H9 (cell line): ENCODE data around the gene CPB1. TPM values are rescaled to one million over a fixed set of nuclear protein-coding genes. Genes with fewer than 3 reads are reported as not detected.

Experiments
- DNase-seq: peaks from one replicate; pipeline ENCODE4 v3.0.0-alpha.2; 2017
- H2AFZ ChIP-seq: one replicate; pipeline ENCODE4 v1.6.1; 2013; ENCODE audit warnings: mild to moderate bottlenecking, low read length, control low read depth, moderate library complexity
- H2AK5ac ChIP-seq: 2 replicates; pipeline ENCODE4 v1.6.1; 2013; ENCODE audit warnings: low read length, control low read depth, mixed read lengths; ENCODE audit not compliant: insufficient read length
- H2BK120ac ChIP-seq: one replicate; pipeline ENCODE4 v1.6.1; 2013; ENCODE audit warnings: low read depth, mild to moderate bottlenecking, low read length, control low read depth, inconsistent platforms; ENCODE audit not compliant: poor library complexity, severe bottlenecking
- H2BK12ac ChIP-seq: 2 replicates; pipeline ENCODE4 v1.6.1; 2013; ENCODE audit warnings: low read length, control low read depth, mixed read lengths, low read depth; ENCODE audit not compliant: insufficient read length
- H2BK15ac ChIP-seq: 2 replicates; pipeline ENCODE4 v1.6.1; 2013; ENCODE audit warnings: low read depth, low read length, control low read depth
- H2BK20ac ChIP-seq: one replicate; pipeline ENCODE4 v1.6.1; 2013; ENCODE audit warnings: low read depth, mild to moderate bottlenecking, low read length, control low read depth, inconsistent platforms; ENCODE audit not compliant: poor library complexity, severe bottlenecking
- H2BK5ac ChIP-seq: 2 replicates; pipeline ENCODE4 v1.6.1; 2013; ENCODE audit warnings: low read length, control low read depth, mixed read lengths; ENCODE audit not compliant: insufficient read length
- H3K14ac ChIP-seq: 2 replicates; pipeline ENCODE4 v1.6.1; 2013; ENCODE audit warnings: low read length, control low read depth; ENCODE audit not compliant: insufficient read depth
- H3K18ac ChIP-seq: 2 replicates; pipeline ENCODE4 v1.6.1; 2013; ENCODE audit warnings: low read depth, mild to moderate bottlenecking, mixed read lengths, low read length, control low read depth; ENCODE audit not compliant: insufficient read length
- H3K23ac ChIP-seq: 2 replicates; pipeline ENCODE4 v1.6.1; 2013; ENCODE audit warnings: low read length, control low read depth, mixed read lengths, low read depth; ENCODE audit not compliant: insufficient read length
- H3K23me2 ChIP-seq: 2 replicates; pipeline ENCODE4 v1.6.1; 2013; ENCODE audit warnings: low read depth, mild to moderate bottlenecking, mixed read lengths, low read length, control low read depth; ENCODE audit not compliant: insufficient read length, poor library complexity, severe bottlenecking
- H3K27ac ChIP-seq: 2 replicates; pipeline ENCODE4 v1.5.1; 2013; ENCODE audit warnings: low read length, control low read depth, mixed read lengths, low read depth; ENCODE audit not compliant: insufficient read length
- H3K27me3 ChIP-seq: 2 replicates; pipeline ENCODE4 v1.6.1; 2013; ENCODE audit warnings: low read length, control low read depth, inconsistent platforms; ENCODE audit not compliant: insufficient read depth
- H3K4ac ChIP-seq: 2 replicates; pipeline ENCODE4 v1.6.1; 2013; ENCODE audit warnings: low read depth, mild to moderate bottlenecking, control low read depth, inconsistent platforms, low read length, moderate library complexity
- H3K4me1 ChIP-seq: 2 replicates; pipeline ENCODE4 v1.6.1; 2013; ENCODE audit warnings: low read length, control low read depth, inconsistent platforms; ENCODE audit not compliant: insufficient read depth
- H3K4me2 ChIP-seq: 2 replicates; pipeline ENCODE4 v1.6.1; 2013; ENCODE audit warnings: low read length, control low read depth, mixed read lengths; ENCODE audit not compliant: insufficient read length, insufficient read depth
- H3K56ac ChIP-seq: 2 replicates; pipeline ENCODE4 v1.6.1; 2013; ENCODE audit warnings: low read depth, mild to moderate bottlenecking, mixed read lengths, low read length, control low read depth; ENCODE audit not compliant: insufficient read length
- H3K79me1 ChIP-seq: 2 replicates; pipeline ENCODE4 v1.6.1; 2013; ENCODE audit warnings: low read depth, mild to moderate bottlenecking, moderate library complexity, low read length, control low read depth, inconsistent platforms; ENCODE audit not compliant: insufficient read depth, poor library complexity, severe bottlenecking
- H3K79me2 ChIP-seq: 2 replicates; pipeline ENCODE4 v1.6.1; 2013; ENCODE audit warnings: low read length, control low read depth, inconsistent platforms; ENCODE audit not compliant: insufficient read depth
- H3K9ac ChIP-seq: 2 replicates; pipeline ENCODE4 v1.6.1; 2013; ENCODE audit warnings: low read length, control low read depth, mixed read lengths; ENCODE audit not compliant: insufficient read length; ENCODE audit errors: extremely low read depth
- H3K9me3 ChIP-seq: one replicate; pipeline ENCODE4 v1.6.1; 2013; ENCODE audit warnings: low read depth, low read length, inconsistent platforms; ENCODE audit not compliant: control insufficient read depth
- H3T11ph ChIP-seq: one replicate; pipeline ENCODE4 v1.6.1; 2013; ENCODE audit warnings: mild to moderate bottlenecking, low read length, control low read depth, inconsistent platforms
- H4K20me1 ChIP-seq: one replicate; pipeline ENCODE4 v1.6.1; 2013; ENCODE audit not compliant: control insufficient read depth, insufficient read length, insufficient read depth
- H4K5ac ChIP-seq: 2 replicates; pipeline ENCODE4 v1.6.1; 2013; ENCODE audit warnings: low read depth, mild to moderate bottlenecking, mixed read lengths, low read length, control low read depth; ENCODE audit not compliant: insufficient read length
- H4K8ac ChIP-seq: replicated peaks from 2 replicates; pipeline ENCODE4 v1.6.1; 2013; ENCODE audit warnings: low read length, control low read depth, mixed read lengths, low read depth; ENCODE audit not compliant: insufficient read length
- H4K91ac ChIP-seq: 2 replicates; pipeline ENCODE4 v1.6.1; 2013; ENCODE audit warnings: low read depth, mild to moderate bottlenecking, moderate library complexity, mixed read lengths, low read length, control low read depth; ENCODE audit not compliant: insufficient read length
- H3K27ac Mint-ChIP-seq, 3 experiments: 2 replicates in 2 of 3; 3 replicates in 1 of 3; pipeline ENCODE4 v1.8.0; 2020 to 2021; ENCODE audit warnings: mixed read lengths in 3 of 3, mild to moderate bottlenecking in 1 of 3, moderate library complexity in 1 of 3
- H3K27me3 Mint-ChIP-seq: 2 replicates; pipeline ENCODE4 v1.8.0; 2021; ENCODE audit warnings: low read depth, mild to moderate bottlenecking, moderate library complexity, mixed read lengths
- H3K36me3 Mint-ChIP-seq, 3 experiments: 2 replicates in 2 of 3; 3 replicates in 1 of 3; pipeline ENCODE4 v1.8.0; 2020 to 2021; ENCODE audit warnings: low read depth in 3 of 3, mixed read lengths in 3 of 3; ENCODE audit not compliant: insufficient read depth in 1 of 3
- H3K4me1 Mint-ChIP-seq, 2 experiments: 2 replicates each; pipeline ENCODE4 v1.8.0; 2020; ENCODE audit warnings: mixed read lengths in 2 of 2
- H3K4me3 Mint-ChIP-seq, 2 experiments: 2 replicates in 1 of 2; 3 replicates in 1 of 2; pipeline ENCODE4 v1.8.0; 2020 to 2021; ENCODE audit warnings: mild to moderate bottlenecking in 2 of 2, mixed read lengths in 2 of 2, moderate library complexity in 1 of 2
- H3K9me3 Mint-ChIP-seq, 2 experiments: 2 replicates in 1 of 2; 3 replicates in 1 of 2; pipeline ENCODE4 v1.8.0; 2020; ENCODE audit warnings: mild to moderate bottlenecking in 2 of 2, mixed read lengths in 2 of 2, moderate library complexity in 1 of 2
- CTCF ChIP-seq: fragments of 200-600 bp; sonication (generic); conservative IDR thresholded peaks from 3 replicates; pipeline ENCODE4 v1.8.0; 2021; ENCODE audit warnings: antibody characterized with exemption, mild to moderate bottlenecking
- WGBS: extraction: QIAGEN DNeasy Blood & Tissue Kit; methylation state at CpG from one replicate; pipeline ENCODE4 v1.1.7; 2013; ENCODE audit warnings: missing lambda C conversion rate, low lambda C conversion rate, mixed read lengths; ENCODE audit not compliant: insufficient read length; ENCODE audit errors: extremely low coverage; 5-methylcytosine and 5-hydroxymethylcytosine counted together
- total RNA-seq: library from RNA; stranded (reverse); gene quantifications from 2 replicates; pipeline ENCODE4 v1.2.1, GENCODE V29; 2021

The CPB1 gene
- total RNA-seq, 1 experiment from 2014 or later = not detected

- Histone ChIP-seq H2BK5ac (no peak overlapping the region), H3K4me2 (no peak overlapping the region), H3K23me2 (no peaks in the 10 kb centered on the region), H3K56ac (no peak overlapping the region), H3K18ac (no peak overlapping the region), H2BK120ac (no peak overlapping the region), H3K79me2 (no peaks in the 10 kb centered on the region), H3K27ac (no peak overlapping the region), H3K4me1 (no peaks in the 10 kb centered on the region), H3K79me1 (no peaks in the 10 kb centered on the region), H2AFZ (no peak overlapping the region), H2BK12ac (no peak overlapping the region), H3K27me3 (no peaks in the 10 kb centered on the region), H3K9me3 (no peaks in the 10 kb centered on the region), H2BK15ac (no peak overlapping the region), H2BK20ac (no peak overlapping the region), H3K23ac (no peak overlapping the region), H3K9ac (no peak overlapping the region), H2AK5ac (no peak overlapping the region), H3K4ac (no peak overlapping the region), H4K20me1 (no peaks in the 10 kb centered on the region), H4K5ac (no peak overlapping the region), H3K14ac (no peak overlapping the region), H4K8ac (no peak overlapping the region), H3T11ph (no peak overlapping the region), H4K91ac (no peak overlapping the region)
- Mint-ChIP-seq H3K9me3 (no peaks in the 10 kb centered on the region), H3K27ac (no peak overlapping the region), H3K27me3 (no peaks in the 10 kb centered on the region), H3K4me1 (no peaks in the 10 kb centered on the region), H3K36me3 (no peaks in the 10 kb centered on the region), H3K4me3 (no peak overlapping the region)
- no peak for TF ChIP-seq CTCF
- WGBS = no CpG with 5 or more reads among the region's 1 CpG
- DNase-seq = no peak
Observed at GRCh38 chr3:148847351-148847750, 19.7 kb downstream of the CPB1 start.
